NCI-H774 (cell line): Measurements from ENCODE around the gene GZMH.
A peak's percentile ranks its signal among the peaks of the same experiment; 100 is the strongest.
"Not testable (repeated sequence)": the region's sequence is repeated elsewhere in the genome, so short reads cannot be mapped to it uniquely, and the experiment has no call there.

Experiments used
- DNase-seq: peaks from one replicate; lab custom pipeline; 2025; lab: John Stamatoyannopoulos, UW

The GZMH gene, protein sequence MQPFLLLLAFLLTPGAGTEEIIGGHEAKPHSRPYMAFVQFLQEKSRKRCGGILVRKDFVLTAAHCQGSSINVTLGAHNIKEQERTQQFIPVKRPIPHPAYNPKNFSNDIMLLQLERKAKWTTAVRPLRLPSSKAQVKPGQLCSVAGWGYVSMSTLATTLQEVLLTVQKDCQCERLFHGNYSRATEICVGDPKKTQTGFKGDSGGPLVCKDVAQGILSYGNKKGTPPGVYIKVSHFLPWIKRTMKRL

GRCh38 chr14:24609655-24610344, at the start of gene GZMH:
Gene GZMH, minus strand, starts transcription at chr14:24609685. Its CDS starts 72 bp downstream, at chr14:24609613.
- DNase-seq: no peak

DNA sequence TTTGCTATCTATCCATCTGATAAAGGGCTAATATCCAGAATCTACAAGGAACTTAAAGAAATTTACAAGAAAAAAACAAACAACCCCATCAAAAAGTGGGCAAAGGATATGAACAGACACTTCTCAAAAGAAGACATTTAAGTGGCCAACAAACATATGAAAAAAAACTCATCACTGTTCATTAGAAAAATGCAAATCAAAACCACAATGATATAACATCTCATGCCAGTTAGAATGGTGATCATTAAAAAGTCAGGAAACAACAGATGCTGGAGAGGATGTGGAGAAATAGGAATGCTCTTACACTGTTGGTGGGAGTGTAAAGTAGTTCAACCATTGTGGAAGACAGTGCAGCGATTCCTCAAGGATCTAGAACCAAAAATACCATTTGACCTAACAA, 38.9 kb upstream of the GZMH start:
- not testable (repeated sequence) for DNase-seq

GRCh38 chr14:24639905-24640304, 30.4 kb upstream of the GZMH start:
- no peak for DNase-seq

DNA sequence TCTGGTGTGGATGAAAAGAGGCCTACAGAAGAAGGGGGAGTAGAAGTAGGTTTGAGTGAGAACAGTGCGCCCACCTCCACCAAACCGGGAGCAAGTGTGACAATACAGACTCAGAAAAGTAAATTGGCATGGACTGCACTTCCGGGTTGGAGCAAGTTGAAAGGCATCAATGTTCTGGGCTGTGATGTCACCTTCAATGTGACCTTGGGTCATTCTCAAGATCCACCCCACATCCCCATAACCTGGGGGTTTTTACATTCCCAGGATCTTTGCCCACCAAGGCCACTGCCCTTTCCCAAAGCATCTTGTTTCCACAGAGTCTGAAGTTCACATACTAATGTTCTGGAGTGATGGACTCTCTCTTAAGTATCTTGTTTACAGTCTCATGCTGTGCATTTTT, 29.8 kb upstream of the GZMH start:
- no peak for DNase-seq

DNA sequence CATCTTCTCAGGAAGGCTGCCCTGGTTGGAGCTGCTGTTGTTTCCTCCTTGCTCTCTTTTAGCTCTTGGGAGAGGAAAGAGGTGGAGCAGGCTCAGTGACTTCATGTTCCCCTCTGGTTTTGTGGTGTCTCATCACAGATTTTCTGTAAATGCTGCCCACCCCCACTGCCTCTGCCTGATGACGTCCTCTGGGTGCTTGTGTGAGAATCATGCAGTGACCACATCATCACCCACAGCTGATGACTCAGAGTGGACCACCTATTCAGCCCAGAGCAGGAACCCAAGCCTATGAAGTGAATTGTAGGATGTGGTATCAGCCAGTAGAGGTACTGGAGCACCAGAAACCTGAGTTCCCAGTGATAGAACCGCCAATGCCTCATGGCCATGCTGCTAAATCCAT, 24.7 kb upstream of the GZMH start, which contains the start of gene GZMB:
Gene GZMB (minus strand): TSS at position 33 of the 400 bp plus-strand sequence. CDS start 30 bp downstream, at position 3.
- no peak for DNase-seq

GRCh38 chr14:24633353-24633752, 23.9 kb upstream of the GZMH start:
- no peak for DNase-seq

GRCh38 chr14:24632761-24633160, 23.3 kb upstream of the GZMH start:
- no peak for DNase-seq

DNA sequence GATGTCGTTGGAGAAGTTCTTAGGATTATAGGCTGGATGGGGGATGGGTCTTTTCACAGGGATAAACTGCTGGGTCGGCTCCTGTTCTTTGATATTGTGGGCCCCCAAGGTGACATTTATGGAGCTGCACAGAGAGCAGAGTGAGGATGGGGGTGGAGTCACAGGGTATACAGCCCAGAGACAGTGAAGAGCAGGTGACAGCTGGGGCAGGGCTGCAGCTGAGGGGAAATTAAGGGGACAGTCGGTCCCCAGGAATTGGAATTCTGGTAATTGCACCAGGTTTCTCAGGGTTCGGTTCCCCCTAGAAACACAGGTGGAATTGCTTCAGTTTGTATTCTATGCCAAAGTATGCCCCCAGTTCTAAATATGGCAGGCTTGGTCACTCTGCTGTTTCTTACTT, 22.9 kb upstream of the GZMH start:
- DNase-seq: no peak

GRCh38 chr14:24631749-24632335, 22.4 kb upstream of the GZMH start:
- DNase-seq: no peak

GRCh38 chr14:24630872-24631477, 21.5 kb upstream of the GZMH start:
- DNase-seq: peak; percentile 64

DNA sequence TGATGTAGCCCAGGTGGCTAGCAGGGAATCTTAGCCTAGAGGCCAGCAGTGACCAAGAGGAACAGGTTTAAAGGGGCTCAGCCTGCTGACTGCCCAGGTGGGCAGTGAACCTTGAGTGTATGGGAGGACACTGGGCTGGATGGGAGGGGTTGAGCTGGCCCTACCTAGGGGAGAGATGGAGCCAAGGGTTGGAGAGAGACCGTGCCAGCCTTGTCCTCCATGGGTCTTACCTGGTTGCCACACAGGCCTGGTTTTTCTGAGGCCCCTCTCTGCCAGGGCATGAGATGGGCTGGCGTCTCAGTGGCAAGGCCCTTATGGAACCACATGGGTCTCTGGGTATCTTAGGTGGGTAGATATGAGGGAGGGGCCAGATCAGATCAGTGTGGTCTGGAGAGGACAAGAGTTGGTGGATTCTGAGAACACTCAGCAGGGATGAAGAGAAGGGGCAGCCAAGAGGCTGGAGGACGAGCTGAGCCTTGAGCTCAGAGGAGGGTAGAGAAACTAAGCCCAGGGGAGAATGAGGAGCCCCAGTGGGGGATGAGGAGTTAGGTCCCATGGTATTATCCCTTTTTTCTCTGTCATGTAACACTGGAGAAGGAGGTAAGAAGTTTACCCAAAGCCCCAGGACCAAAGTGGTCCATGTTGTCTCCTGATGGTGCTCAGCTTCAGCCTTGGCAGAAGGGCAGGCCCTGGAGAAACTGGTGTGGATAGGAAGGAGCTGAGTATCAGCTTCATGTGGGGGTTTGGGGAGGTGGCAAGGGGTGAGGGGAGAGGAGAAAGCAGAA, 20.8 kb upstream of the GZMH start:
- no peak for DNase-seq

DNA sequence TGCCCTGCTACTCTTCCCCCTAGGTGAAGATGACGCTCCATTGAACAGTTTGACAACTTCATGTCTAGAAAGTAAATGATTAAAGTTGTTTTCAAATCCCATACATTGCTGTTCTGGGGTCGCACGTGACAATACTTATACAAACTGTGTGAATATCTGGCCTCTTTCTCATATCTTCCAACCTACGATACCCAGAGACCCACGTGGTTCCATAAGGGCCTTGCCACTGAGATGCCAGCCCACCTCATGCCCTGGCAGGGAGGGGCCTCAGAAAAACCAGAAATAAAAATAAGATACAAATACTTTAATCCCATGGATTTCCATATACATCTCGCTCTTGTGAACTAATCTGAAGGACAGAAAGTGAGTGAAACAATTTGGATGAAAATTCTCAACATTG, 20.0 kb upstream of the GZMH start:
- DNase-seq: no peak

- no peak for DNase-seq
These were observed 4.3 kb upstream of the GZMH start for GRCh38 chr14:24613747-24614146.

DNA sequence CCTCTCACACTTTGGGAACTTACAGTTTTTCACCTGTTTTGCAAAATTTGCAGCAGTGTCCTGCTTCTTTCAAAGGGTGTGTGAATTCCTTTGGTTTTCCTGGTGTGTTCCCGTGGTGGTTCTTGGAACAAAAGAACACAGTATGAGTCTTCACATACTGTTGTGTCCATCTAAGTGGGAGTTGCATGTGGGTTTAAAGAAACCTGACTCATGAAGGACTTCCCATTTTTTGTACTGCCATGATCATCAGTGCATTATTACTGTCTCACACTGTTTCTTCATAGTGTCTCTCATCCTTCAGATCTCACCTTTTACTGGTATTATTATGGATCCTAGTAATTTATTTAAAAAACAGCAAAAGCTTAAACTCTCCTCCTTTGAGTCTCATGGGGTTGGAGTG, 3.8 kb upstream of the GZMH start:
- DNase-seq: no peak

DNA sequence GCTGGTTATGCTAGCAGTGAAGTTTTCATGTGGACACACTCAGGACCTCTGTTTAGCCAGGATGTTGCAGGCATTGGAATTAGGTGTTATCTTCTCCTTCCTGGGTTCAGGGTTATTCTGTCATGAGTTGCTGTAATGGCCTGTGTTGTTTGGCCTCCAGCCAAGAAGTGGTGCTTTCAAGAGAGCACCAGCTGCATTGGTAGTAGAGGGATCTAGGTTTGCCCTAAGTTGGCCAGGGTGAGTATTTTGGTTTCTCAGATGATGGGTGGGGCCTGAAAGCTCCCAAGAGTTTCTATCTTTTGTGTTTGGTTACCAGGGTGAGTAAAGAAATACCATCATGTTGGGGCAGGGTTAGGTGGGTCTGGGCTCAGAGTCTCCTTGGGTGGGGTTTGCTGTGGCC, 2.7 kb upstream of the GZMH start:
- DNase-seq: no peak

GRCh38 chr14:24607635-24608514, 1.6 kb downstream of the GZMH start:
- no peak for DNase-seq

DNA sequence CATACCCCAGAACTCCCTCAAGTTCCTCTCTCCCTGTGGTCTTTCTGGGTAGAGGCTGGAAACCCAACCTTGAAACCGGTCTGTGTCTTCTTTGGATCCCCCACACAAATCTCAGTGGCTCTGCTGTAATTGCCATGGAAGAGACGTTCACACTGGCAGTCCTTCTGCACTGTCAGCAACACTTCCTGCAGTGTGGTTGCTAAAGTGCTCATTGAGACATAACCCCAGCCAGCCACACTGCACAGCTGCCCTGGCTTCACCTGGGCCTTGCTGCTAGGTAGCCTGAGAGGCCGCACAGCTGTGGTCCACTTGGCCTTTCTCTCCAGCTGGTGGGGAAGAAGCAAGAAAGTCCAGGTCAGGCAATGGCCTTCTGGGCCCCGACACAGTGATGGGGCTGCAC, 2.4 kb downstream of the GZMH start:
- no peak for DNase-seq

GRCh38 chr14:24606297-24606696, 3.2 kb downstream of the GZMH start:
- DNase-seq: no peak

- no peak for DNase-seq
These were observed 3.9 kb downstream of the GZMH start for GRCh38 chr14:24605435-24606190.

DNA sequence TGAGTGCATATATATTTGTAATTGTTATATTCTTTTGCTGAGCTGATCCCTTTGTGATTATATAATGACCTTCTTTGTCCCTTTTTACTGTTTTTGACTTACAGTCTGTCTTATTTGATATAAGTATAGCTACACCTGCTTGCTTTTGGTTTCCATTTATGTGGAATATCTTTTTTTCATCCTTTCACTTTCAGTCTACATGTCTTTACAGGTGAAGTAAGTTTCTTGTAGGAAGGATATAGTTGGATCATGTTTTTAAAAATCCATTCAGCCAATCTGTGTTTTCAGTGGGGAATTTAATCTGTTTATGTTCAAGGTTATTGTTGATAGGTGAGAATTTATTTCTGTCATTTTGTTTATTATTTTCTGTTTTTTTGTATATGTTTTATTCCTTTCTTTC, 12.1 kb downstream of the GZMH start:
- DNase-seq: no peak
